ENCODE measurements around the gene UBE2V1.

The UBE2V1 gene

DNA sequence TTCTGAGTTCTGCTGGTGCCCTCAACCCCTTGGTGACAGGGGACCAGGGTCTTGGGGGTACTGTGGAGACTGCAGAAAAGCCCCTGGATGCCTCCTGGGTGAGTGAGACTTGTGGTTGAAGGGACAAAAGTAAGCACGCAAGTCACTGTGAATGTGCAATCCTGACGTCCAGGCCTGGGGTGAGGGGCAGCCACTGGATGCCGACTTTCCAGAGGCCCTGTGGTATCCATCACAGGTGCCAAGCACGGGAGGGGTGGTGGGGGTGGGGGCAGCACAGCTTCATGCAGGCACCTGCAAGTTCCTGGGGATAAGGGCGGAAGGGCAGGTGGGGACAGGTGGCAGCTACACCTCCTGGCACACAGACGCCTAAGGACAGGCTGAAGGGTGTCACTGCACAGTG, 20.1 kb upstream of the UBE2V1 start:
- TF ChIP-seq, protein P1, sequence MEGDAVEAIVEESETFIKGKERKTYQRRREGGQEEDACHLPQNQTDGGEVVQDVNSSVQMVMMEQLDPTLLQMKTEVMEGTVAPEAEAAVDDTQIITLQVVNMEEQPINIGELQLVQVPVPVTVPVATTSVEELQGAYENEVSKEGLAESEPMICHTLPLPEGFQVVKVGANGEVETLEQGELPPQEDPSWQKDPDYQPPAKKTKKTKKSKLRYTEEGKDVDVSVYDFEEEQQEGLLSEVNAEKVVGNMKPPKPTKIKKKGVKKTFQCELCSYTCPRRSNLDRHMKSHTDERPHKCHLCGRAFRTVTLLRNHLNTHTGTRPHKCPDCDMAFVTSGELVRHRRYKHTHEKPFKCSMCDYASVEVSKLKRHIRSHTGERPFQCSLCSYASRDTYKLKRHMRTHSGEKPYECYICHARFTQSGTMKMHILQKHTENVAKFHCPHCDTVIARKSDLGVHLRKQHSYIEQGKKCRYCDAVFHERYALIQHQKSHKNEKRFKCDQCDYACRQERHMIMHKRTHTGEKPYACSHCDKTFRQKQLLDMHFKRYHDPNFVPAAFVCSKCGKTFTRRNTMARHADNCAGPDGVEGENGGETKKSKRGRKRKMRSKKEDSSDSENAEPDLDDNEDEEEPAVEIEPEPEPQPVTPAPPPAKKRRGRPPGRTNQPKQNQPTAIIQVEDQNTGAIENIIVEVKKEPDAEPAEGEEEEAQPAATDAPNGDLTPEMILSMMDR (IDR thresholded peaks at IDR 0.05) = no peak
- Histone ChIP-seq H3K4me3 (ENCODE audit: low read depth in 1 of 2, low read length in 1 of 2) (no peak overlapping the region), H3K4me1 (ENCODE audit: control insufficient read depth in 1 of 2, insufficient read depth in 1 of 2, low read depth in 1 of 2, low read length in 1 of 2) (no peaks in the 10 kb centered on the region), H3K27me3 (no peaks in the 10 kb centered on the region), H3K9me3 (no peaks in the 10 kb centered on the region), H3K27ac (no peak overlapping the region), H3K36me3 (peaks cover 64% of the 10 kb centered on the region)

DNA sequence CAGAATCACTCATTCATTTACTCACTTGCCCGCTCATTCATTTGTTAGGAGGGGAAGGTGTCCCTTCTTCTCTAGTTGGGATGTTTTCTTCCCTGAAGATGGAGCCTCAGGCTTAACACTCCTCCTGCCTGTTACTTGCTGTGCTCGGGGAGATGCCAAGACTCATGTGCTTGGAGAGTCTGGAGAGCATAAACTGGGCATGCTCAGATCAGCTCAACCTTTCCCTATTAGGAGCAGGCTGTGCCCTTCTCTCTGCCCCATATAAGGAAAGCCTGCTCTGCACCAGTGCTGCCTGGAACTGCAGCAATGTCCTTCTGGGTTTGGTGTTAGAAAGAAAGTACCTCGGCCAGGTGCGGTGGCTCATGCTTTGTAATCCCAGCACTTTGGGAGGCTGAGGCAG, 18.0 kb upstream of the UBE2V1 start:
- Histone ChIP-seq H3K4me1 (ENCODE audit: control insufficient read depth in 1 of 2, insufficient read depth in 1 of 2, low read depth in 1 of 2, low read length in 1 of 2) (no peaks in the 10 kb centered on the region), H3K9me3 (no peaks in the 10 kb centered on the region), H3K27ac (no peak overlapping the region), H3K27me3 (no peaks in the 10 kb centered on the region), H3K4me3 (ENCODE audit: low read depth in 1 of 2, low read length in 1 of 2) (no peak overlapping the region), H3K36me3 (peaks cover 77% of the 10 kb centered on the region)
- TF ChIP-seq, protein P1 (IDR thresholded peaks at IDR 0.05) = no peak

DNA sequence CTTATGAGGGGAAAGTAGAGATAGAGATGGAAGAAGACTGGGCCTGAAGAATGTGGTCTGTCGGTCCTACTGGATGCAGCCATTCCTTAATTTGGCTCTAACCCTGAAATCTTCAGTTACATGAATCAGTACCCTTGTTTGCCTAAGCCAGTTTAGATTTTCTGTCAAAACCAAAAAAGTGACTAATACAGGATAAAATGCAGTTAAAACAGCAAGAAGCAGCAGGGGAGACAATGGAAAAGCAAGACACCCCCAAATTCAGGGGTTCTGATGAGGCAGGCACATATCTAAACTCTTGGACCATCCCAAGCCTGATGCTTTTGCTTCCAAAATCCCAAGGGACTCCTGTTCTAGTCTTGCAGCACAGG, 17.4 kb upstream of the UBE2V1 start:
- Histone ChIP-seq H3K27ac (no peak overlapping the region), H3K27me3 (no peaks in the 10 kb centered on the region), H3K4me3 (ENCODE audit: low read depth in 1 of 2, low read length in 1 of 2) (no peak overlapping the region), H3K9me3 (no peaks in the 10 kb centered on the region), H3K36me3 (peaks cover 84% of the 10 kb centered on the region), H3K4me1 (ENCODE audit: control insufficient read depth in 1 of 2, insufficient read depth in 1 of 2, low read depth in 1 of 2, low read length in 1 of 2) (no peaks in the 10 kb centered on the region)
- TF ChIP-seq, protein P1 (IDR thresholded peaks at IDR 0.05) = no peak

DNA sequence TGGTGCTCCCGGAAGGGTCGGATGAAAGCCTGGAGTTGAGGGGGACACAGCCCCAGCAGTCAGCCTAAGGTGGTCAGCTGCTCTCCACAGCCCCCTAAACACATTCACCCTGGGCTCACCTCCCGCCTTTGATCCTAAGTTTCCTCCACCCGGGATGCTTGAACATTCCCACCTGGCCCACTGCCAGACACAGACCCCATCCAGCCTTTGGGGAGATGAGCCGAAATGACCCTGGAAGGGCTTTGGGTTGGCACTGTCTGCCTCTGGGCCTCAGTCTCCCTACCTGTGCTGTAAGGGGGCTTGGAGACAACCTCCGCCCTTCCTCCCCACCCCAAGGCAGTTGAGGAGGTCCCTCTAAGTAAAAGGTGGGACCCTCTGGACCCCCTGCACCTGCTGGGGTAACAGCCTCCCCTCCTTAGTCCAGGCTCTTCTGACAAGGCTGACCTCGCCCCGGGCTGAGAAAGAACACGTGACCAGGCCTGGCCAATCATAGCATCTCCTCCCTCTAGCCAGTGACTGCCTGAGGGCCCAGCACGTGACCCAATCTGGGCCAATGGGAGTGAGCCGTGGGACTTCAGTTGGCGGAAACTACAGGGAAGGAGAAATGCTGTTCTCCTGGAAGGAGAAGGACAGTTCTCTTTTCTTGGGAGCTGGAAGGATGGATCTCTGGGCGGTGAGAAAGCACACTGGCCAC, 16.9 kb upstream of the UBE2V1 start:
- Histone ChIP-seq H3K27me3 (no peaks in the 10 kb centered on the region), H3K27ac (no peak overlapping the region), H3K4me1 (ENCODE audit: control insufficient read depth in 1 of 2, insufficient read depth in 1 of 2, low read depth in 1 of 2, low read length in 1 of 2) (no peaks in the 10 kb centered on the region), H3K9me3 (no peaks in the 10 kb centered on the region), H3K36me3 (peaks cover 84% of the 10 kb centered on the region), H3K4me3 (ENCODE audit: low read depth in 1 of 2, low read length in 1 of 2) (no peak overlapping the region)
- TF ChIP-seq, protein P1 (IDR thresholded peaks at IDR 0.05) = no peak

DNA sequence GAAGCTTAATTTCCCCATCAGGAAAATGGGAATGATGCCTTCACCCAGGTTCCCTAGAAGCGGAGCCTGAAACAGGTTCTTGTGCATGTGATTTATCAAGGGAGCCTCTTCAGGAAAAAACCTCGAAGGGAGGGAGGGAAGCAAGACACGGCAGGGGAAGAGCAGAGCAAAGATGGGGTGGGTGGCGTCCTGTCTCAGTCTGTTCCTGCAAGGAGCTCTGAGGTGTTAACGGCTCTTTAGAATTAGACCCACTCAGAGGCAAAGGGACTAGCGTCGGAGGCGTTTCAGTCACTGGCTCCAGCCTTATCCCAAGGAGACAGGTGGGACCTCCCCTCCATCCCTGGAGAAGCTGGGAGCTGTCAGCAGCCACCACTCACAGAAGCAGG, 15.6 kb upstream of the UBE2V1 start:
- H3K4me1 ChIP-seq (ENCODE audit: control insufficient read depth in 1 of 2, insufficient read depth in 1 of 2, low read depth in 1 of 2, low read length in 1 of 2) = no peaks in the 10 kb centered on the region
- TF ChIP-seq, protein P1 (IDR thresholded peaks at IDR 0.05) = no peak
- peaks cover 84% of the 10 kb centered on the region for H3K36me3 ChIP-seq

More for the DNA sequence above, 15.6 kb upstream of the UBE2V1 start:
- Histone ChIP-seq H3K9me3 (no peaks in the 10 kb centered on the region), H3K27me3 (no peaks in the 10 kb centered on the region), H3K27ac (no peak overlapping the region), H3K4me3 (ENCODE audit: low read depth in 1 of 2, low read length in 1 of 2) (no peak overlapping the region)

Measured in neutrophil (primary cell).